ENCODE measurements around the gene FAM217A.

Gene FAM217A

GRCh38 chr6:4018924-4019236 lies 60.1 kb downstream of the FAM217A start:
- Mint-ChIP-seq H3K27me3 (ENCODE audit: low read depth, poor library complexity) (no peaks in the 10 kb centered on the region), H3K4me3 (peak overlapping the region; percentile 100), H3K9me3 (peaks cover 21% of the 10 kb centered on the region), H3K36me3 (ENCODE audit: low read depth) (peaks cover 34% of the 10 kb centered on the region), H3K27ac (peak overlapping the region; percentile 100), H3K4me1 (peaks cover 61% of the 10 kb centered on the region)
- DNase-seq = no peak
- TF ChIP-seq CTCF (IDR thresholded peaks at IDR 0.05) = no peak
